Measurements from ENCODE around the gene TRMT1. TPM values are rescaled to one million over a fixed set of nuclear protein-coding genes. Genes with fewer than 3 reads are reported as not detected.

The TRMT1 gene
- total and polyA plus RNA-seq, 2 of the 8 experiments (the other 6 are each of a cell fraction or from before 2014, with no cell fraction given) = 77.4 to 99.3 TPM

DNA sequence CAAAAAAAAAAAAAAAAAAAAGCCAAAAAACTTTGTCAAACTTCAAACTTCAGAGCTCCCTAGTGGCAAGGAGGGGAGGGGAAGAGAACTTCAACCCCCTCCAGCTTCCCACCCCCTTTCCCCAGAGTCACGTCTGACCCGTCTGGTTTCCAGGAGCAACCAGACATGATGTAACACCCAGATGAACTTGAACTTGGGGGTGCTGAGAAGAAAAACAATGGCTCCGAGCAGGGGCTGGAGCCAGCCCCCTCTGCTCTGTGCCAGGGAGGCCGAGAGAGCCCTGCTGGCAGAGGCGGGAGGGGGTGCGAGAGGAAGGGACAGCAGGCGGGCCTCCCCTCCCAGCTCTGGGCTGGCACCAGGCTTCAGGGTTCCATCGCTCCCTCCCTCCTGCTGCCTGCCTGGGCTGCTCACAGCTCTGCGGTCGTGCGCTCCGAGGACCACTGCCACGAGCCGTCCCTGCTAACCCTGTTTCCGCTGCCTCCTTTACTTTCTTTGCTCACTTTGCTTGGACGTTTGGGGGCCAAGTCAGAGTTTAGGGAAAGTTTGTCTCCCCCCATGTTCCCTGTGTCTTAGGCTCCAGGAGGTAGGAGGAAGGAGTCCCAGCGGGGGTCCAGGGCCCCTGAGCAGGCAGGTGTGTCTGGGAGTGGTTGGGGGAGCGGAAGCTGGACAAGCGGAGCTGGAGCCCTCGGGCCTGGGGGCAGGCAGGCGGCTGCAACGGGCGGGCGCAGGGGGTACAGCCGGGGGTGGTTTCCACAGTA lies 25.0 kb downstream of the TRMT1 start (continued):
- TF ChIP-seq, protein P1, sequence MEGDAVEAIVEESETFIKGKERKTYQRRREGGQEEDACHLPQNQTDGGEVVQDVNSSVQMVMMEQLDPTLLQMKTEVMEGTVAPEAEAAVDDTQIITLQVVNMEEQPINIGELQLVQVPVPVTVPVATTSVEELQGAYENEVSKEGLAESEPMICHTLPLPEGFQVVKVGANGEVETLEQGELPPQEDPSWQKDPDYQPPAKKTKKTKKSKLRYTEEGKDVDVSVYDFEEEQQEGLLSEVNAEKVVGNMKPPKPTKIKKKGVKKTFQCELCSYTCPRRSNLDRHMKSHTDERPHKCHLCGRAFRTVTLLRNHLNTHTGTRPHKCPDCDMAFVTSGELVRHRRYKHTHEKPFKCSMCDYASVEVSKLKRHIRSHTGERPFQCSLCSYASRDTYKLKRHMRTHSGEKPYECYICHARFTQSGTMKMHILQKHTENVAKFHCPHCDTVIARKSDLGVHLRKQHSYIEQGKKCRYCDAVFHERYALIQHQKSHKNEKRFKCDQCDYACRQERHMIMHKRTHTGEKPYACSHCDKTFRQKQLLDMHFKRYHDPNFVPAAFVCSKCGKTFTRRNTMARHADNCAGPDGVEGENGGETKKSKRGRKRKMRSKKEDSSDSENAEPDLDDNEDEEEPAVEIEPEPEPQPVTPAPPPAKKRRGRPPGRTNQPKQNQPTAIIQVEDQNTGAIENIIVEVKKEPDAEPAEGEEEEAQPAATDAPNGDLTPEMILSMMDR (IDR thresholded peaks at IDR 0.05; ENCODE audit: control extremely low read depth in 1 of 3, insufficient read depth in 1 of 3, low read depth in 1 of 3, low read length in 3 of 3) = peak in 1 of 3 experiments; percentile 1; a peak in 1 of 4 replicates
- TF ChIP-seq CEBPB (IDR thresholded peaks at IDR 0.05; ENCODE audit: low read depth, low read length) = peak; percentile 70; the same call in 1 of the 2 replicates

Measured in H1 (cell line).